Measurements from ENCODE around the gene PPP1R27. TPM values are rescaled to one million over a fixed set of nuclear protein-coding genes. Genes with fewer than 3 reads are reported as not detected.

PPP1R27 gene
- total RNA-seq, 1 donor from 2014 or later: not detected

GRCh38 chr17:81805707-81806460 lies 29.0 kb downstream of the PPP1R27 start:
- DNase-seq (ENCODE audit: low read depth, low spot score): no peak

GRCh38 chr17:81804559-81805399 lies 30.1 kb downstream of the PPP1R27 start:
- DNase-seq (ENCODE audit: low read depth, low spot score): no peak

GRCh38 chr17:81803728-81804558 lies 30.9 kb downstream of the PPP1R27 start, which contains the start of gene GCGR:
Gene GCGR (plus strand): TSS chr17:81804150. CDS start chr17:81809019, 4,869 bp downstream.
- no peak for DNase-seq (ENCODE audit: low read depth, low spot score)

- DNase-seq (ENCODE audit: low read depth, low spot score): no peak
Observed at GRCh38 chr17:81802856-81803643, 31.8 kb downstream of the PPP1R27 start.

GRCh38 chr17:81802048-81802758 lies 32.6 kb downstream of the PPP1R27 start:
- no peak for DNase-seq (ENCODE audit: low read depth, low spot score)

GRCh38 chr17:81801327-81801726 lies 33.5 kb downstream of the PPP1R27 start:
- no peak for DNase-seq (ENCODE audit: low read depth, low spot score)

GRCh38 chr17:81794509-81794908 lies 40.3 kb downstream of the PPP1R27 start:
- no peak for DNase-seq (ENCODE audit: low read depth, low spot score)

GRCh38 chr17:81794074-81794476 lies 40.8 kb downstream of the PPP1R27 start:
- no peak for DNase-seq (ENCODE audit: low read depth, low spot score)

- no peak for DNase-seq (ENCODE audit: low read depth, low spot score)
Observed at GRCh38 chr17:81792675-81793615, 41.9 kb downstream of the PPP1R27 start.

Other genes starting within 250 kb of the PPP1R27 start
- gene NPLOC4, start 197.9 kb downstream of the PPP1R27 start, total RNA-seq: 103 and 114 TPM in 2 replicates
- 0.14 and 0.26 TPM in 2 replicates for gene TSPAN10, start 197.9 kb downstream of the PPP1R27 start, total RNA-seq
- gene PDE6G, start 178.5 kb downstream of the PPP1R27 start, total RNA-seq: 0.26 and 0.56 TPM in 2 replicates
- gene OXLD1, start 168.4 kb downstream of the PPP1R27 start, total RNA-seq: 29.3 and 34.8 TPM in 2 replicates
- 13.3 and 13.7 TPM in 2 replicates for gene CCDC137, start 168.3 kb downstream of the PPP1R27 start, total RNA-seq
- gene ARL16, start 151.3 kb downstream of the PPP1R27 start, total RNA-seq: 16.5 and 43.3 TPM in 2 replicates
- gene HGS, start 151.0 kb downstream of the PPP1R27 start, total RNA-seq: 68.9 and 91.5 TPM in 2 replicates
- 17.1 and 24.5 TPM in 2 replicates for gene MRPL12, start 131.7 kb downstream of the PPP1R27 start, total RNA-seq
- gene SLC25A10, start 122.8 kb downstream of the PPP1R27 start, total RNA-seq: 24.4 and 26.7 TPM in 2 replicates
- gene GCGR, start 30.9 kb downstream of the PPP1R27 start, total RNA-seq: not detected in 2 replicates
- gene MCRIP1, start 1.8 kb downstream of the PPP1R27 start, total RNA-seq: 95.8 and 149 TPM in 2 replicates
- gene P4HB, start 25.5 kb upstream of the PPP1R27 start, total RNA-seq: 1,184 and 1,197 TPM in 2 replicates
- 135 and 168 TPM in 2 replicates for gene ARHGDIA, start 36.3 kb upstream of the PPP1R27 start, total RNA-seq
- gene ALYREF, start 56.5 kb upstream of the PPP1R27 start, total RNA-seq: 228 and 268 TPM in 2 replicates
- 114 and 167 TPM in 2 replicates for gene ANAPC11, start 56.7 kb upstream of the PPP1R27 start, total RNA-seq
- gene NPB, start 67.2 kb upstream of the PPP1R27 start, total RNA-seq: 0.11 and 0.20 TPM in 2 replicates
- 46.2 and 53.6 TPM in 2 replicates for gene PCYT2, start 76.3 kb upstream of the PPP1R27 start, total RNA-seq
- gene SIRT7, start 83.1 kb upstream of the PPP1R27 start, total RNA-seq: 19.1 and 28.3 TPM in 2 replicates
- gene MAFG, start 92.7 kb upstream of the PPP1R27 start, total RNA-seq: 18.3 and 24.2 TPM in 2 replicates
- 98.3 and 122 TPM in 2 replicates for gene PYCR1, start 102.2 kb upstream of the PPP1R27 start, total RNA-seq
- not detected in 2 replicates for gene MYADML2, start 112.2 kb upstream of the PPP1R27 start, total RNA-seq
- gene NOTUM, start 126.1 kb upstream of the PPP1R27 start, total RNA-seq: 0.07 TPM in 1 of 2 replicates, not detected in the other
- 20.4 and 25.5 TPM in 2 replicates for gene ASPSCR1, start 142.6 kb upstream of the PPP1R27 start, total RNA-seq
- 39.0 and 40.9 TPM in 2 replicates for gene CENPX, start 187.8 kb upstream of the PPP1R27 start, total RNA-seq
- gene LRRC45, start 188.3 kb upstream of the PPP1R27 start, total RNA-seq: 20.2 and 30.5 TPM in 2 replicates
- gene RAC3, start 196.6 kb upstream of the PPP1R27 start, total RNA-seq: 16.9 and 45.4 TPM in 2 replicates
- gene DCXR, start 202.6 kb upstream of the PPP1R27 start, total RNA-seq: 51.8 and 56.6 TPM in 2 replicates
- gene RFNG, start 216.8 kb upstream of the PPP1R27 start, total RNA-seq: 25.7 and 29.9 TPM in 2 replicates
- 110 and 118 TPM in 2 replicates for gene GPS1, start 216.8 kb upstream of the PPP1R27 start, total RNA-seq
- gene DUS1L, start 230.8 kb upstream of the PPP1R27 start, total RNA-seq: 66.1 and 84.1 TPM in 2 replicates